OCI-LY1 (cell line): Measurements from ENCODE around the gene FREM2.

Experiments
- H2AFZ ChIP-seq: fragments of 200-600 bp; sonication (generic), shearing (Covaris generic); 2 replicates; pipeline ENCODE4 v1.6.0; 2014; ENCODE audit warnings: antibody characterized with exemption, mild to moderate bottlenecking, low read length
- H3F3A ChIP-seq: fragments of 200-600 bp; sonication (generic), shearing (Covaris generic); 2 replicates; pipeline ENCODE4 v1.6.0; 2014; ENCODE audit warnings: mild to moderate bottlenecking, antibody characterized with exemption, low read length, moderate library complexity; ENCODE audit not compliant: insufficient read depth
- H3K27ac ChIP-seq: fragments of 200-600 bp; sonication (generic); 2 replicates; pipeline ENCODE4 v1.5.1; 2014; ENCODE audit warnings: low read length, mixed run types, mild to moderate bottlenecking, low read depth; ENCODE audit not compliant: poor library complexity, severe bottlenecking
- H3K27me3 ChIP-seq: fragments of 200-600 bp; sonication (generic); 2 replicates; pipeline ENCODE4 v1.6.0; 2014; ENCODE audit warnings: antibody characterized with exemption, mild to moderate bottlenecking, low read length, moderate library complexity; ENCODE audit not compliant: insufficient read depth
- H3K36me3 ChIP-seq: fragments of 200-600 bp; sonication (generic); 2 replicates; pipeline ENCODE4 v1.6.1; 2014; ENCODE audit warnings: mild to moderate bottlenecking, antibody characterized with exemption, low read length, moderate library complexity, mixed read lengths; ENCODE audit not compliant: insufficient read depth
- H3K4me1 ChIP-seq: fragments of 200-600 bp; sonication (generic); 2 replicates; pipeline ENCODE4 v1.5.1; 2014; ENCODE audit warnings: mild to moderate bottlenecking, low read length, moderate library complexity; ENCODE audit not compliant: insufficient read depth, severe bottlenecking
- H3K4me2 ChIP-seq: fragments of 200-600 bp; sonication (generic), shearing (Covaris generic); 2 replicates; pipeline ENCODE4 v1.6.1; 2014; ENCODE audit warnings: low read length
- H3K4me3 ChIP-seq: fragments of 200-600 bp; sonication (generic); 2 replicates; pipeline ENCODE4 v1.5.1; 2014; ENCODE audit warnings: low read length, low read depth, mild to moderate bottlenecking, mixed read lengths; ENCODE audit not compliant: poor library complexity, severe bottlenecking
- H3K79me2 ChIP-seq: fragments of 200-600 bp; shearing (Covaris generic); 2 replicates; pipeline ENCODE4 v1.6.1; 2016; ENCODE audit warnings: mixed run types, low read length, mixed read lengths; ENCODE audit not compliant: insufficient read depth
- H3K9ac ChIP-seq: fragments of 200-600 bp; sonication (generic), shearing (Covaris generic); 2 replicates; pipeline ENCODE4 v1.6.1; 2014; ENCODE audit warnings: mild to moderate bottlenecking, low read length, mixed read lengths
- H3K9me2 ChIP-seq: fragments of 200-600 bp; sonication (generic), shearing (Covaris generic); 2 replicates; pipeline ENCODE4 v1.6.1; 2014; ENCODE audit warnings: low read depth, mild to moderate bottlenecking, low read length, mixed read lengths
- H3K9me3 ChIP-seq: fragments of 200-600 bp; shearing (Covaris generic); 2 replicates; pipeline ENCODE4 v1.6.1; 2014; ENCODE audit warnings: low read length, mixed read lengths
- H4K20me1 ChIP-seq: fragments of 200-600 bp; sonication (generic), shearing (Covaris generic); 2 replicates; pipeline ENCODE4 v1.6.0; 2016; ENCODE audit warnings: mild to moderate bottlenecking, low read length; ENCODE audit not compliant: insufficient read depth
- CTCF ChIP-seq: fragments of 200-600 bp; sonication (generic), shearing (Covaris generic); IDR thresholded peaks from 2 replicates; pipeline ENCODE4 v1.5.1; 2017; ENCODE audit warnings: mild to moderate bottlenecking, antibody characterized with exemption, low read length, moderate library complexity, mixed read lengths
- EZH2 ChIP-seq: fragments of 200-600 bp; sonication (generic), shearing (Covaris generic); IDR thresholded peaks from 2 replicates; pipeline ENCODE4 v1.8.0; 2017; ENCODE audit warnings: borderline replicate concordance, mixed run types, mild to moderate bottlenecking, antibody characterized with exemption, low read length, moderate library complexity, mixed read lengths

The FREM2 gene

GRCh38 chr13:38735665-38736440 is 49.0 kb downstream of the FREM2 start:
- no peak overlapping the region for H3K27ac ChIP-seq
- no peak overlapping the region for H3K4me3 ChIP-seq
- no peaks in the 10 kb centered on the region for H3K36me3 ChIP-seq
- TF ChIP-seq EZH2, result no peak
- no peak overlapping the region for H3K9ac ChIP-seq
- H3K4me2 ChIP-seq, result no peak overlapping the region
- H4K20me1 ChIP-seq, result no peaks in the 10 kb centered on the region
- H3K27me3 ChIP-seq, result no peaks in the 10 kb centered on the region
- no peaks in the 10 kb centered on the region for H3K9me2 ChIP-seq
- H2AFZ ChIP-seq, result no peak overlapping the region
- no peaks in the 10 kb centered on the region for H3K9me3 ChIP-seq
- H3F3A ChIP-seq, result no peaks in the 10 kb centered on the region
- H3K79me2 ChIP-seq, result no peaks in the 10 kb centered on the region
- H3K4me1 ChIP-seq, result no peaks in the 10 kb centered on the region

- no peaks in the 10 kb centered on the region for H3K9me3 ChIP-seq
- no peaks in the 10 kb centered on the region for H3F3A ChIP-seq
- no peaks in the 10 kb centered on the region for H3K79me2 ChIP-seq
- H3K27me3 ChIP-seq, result no peaks in the 10 kb centered on the region
- H3K27ac ChIP-seq, result no peak overlapping the region
- no peaks in the 10 kb centered on the region for H3K9me2 ChIP-seq
- no peaks in the 10 kb centered on the region for H4K20me1 ChIP-seq
- H3K36me3 ChIP-seq, result no peaks in the 10 kb centered on the region
- no peak overlapping the region for H3K4me2 ChIP-seq
- no peaks in the 10 kb centered on the region for H3K4me1 ChIP-seq
- H3K9ac ChIP-seq, result no peak overlapping the region
- no peak overlapping the region for H2AFZ ChIP-seq
- no peak for TF ChIP-seq EZH2
- no peak for TF ChIP-seq CTCF
- no peak overlapping the region for H3K4me3 ChIP-seq
Observed at GRCh38 chr13:38743466-38743865, 56.6 kb downstream of the FREM2 start.

DNA sequence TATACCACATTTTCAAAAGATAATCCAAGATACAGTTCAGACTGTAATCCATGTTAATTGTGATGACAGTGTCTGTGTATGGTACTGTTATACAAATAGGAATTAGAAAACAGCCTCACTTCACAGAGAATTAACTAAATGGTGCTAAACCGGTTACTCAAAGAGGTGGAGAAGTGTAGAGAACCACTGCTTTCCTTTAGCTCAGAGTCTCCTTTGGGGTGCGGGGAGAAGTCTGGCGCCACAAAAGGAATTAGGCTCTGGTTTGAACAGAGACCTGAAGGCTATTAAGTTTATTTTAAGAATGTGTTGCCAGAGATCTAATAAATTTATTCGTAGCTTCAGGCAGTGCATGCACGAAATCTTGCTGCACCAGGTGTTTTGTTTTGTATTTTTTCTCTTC is 65.8 kb downstream of the FREM2 start:
- Histone ChIP-seq H3K9me3 (no peaks in the 10 kb centered on the region), H3K4me1 (no peaks in the 10 kb centered on the region), H2AFZ (no peak overlapping the region), H3K4me3 (no peak overlapping the region), H3K27ac (no peak overlapping the region), H3K36me3 (no peaks in the 10 kb centered on the region), H3K4me2 (no peak overlapping the region), H3F3A (no peaks in the 10 kb centered on the region), H3K79me2 (no peaks in the 10 kb centered on the region), H4K20me1 (no peaks in the 10 kb centered on the region), H3K9me2 (no peaks in the 10 kb centered on the region), H3K9ac (no peak overlapping the region), H3K27me3 (no peaks in the 10 kb centered on the region)
- no peak for TF ChIP-seq EZH2
- no peak for TF ChIP-seq CTCF

DNA sequence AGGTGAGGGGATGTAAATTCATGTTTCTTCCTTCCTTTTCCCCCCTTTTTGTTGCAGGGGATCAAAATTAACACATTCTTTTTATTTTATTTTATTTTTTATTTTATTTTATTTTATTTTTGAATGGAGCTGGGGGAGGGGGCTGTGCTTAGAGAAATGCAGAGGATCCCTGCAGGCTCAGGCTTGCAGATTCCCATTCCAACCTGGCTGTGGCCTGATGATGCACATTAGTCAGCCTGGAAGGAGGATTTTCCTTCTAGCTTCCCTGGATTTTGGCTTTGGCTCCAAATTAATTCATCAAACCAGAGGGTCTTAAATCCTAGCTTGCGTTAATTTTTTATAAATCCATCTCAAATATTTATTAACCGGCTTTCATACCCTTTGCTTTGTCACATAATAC is 67.0 kb downstream of the FREM2 start:
- H3K4me2 ChIP-seq, result no peak overlapping the region
- no peaks in the 10 kb centered on the region for H4K20me1 ChIP-seq
- no peak overlapping the region for H3K9ac ChIP-seq
- no peaks in the 10 kb centered on the region for H3K36me3 ChIP-seq
- H3K9me2 ChIP-seq, result no peaks in the 10 kb centered on the region
- no peaks in the 10 kb centered on the region for H3F3A ChIP-seq
- H3K27me3 ChIP-seq, result no peaks in the 10 kb centered on the region
- no peak overlapping the region for H3K4me3 ChIP-seq
- H3K9me3 ChIP-seq, result no peaks in the 10 kb centered on the region
- H3K27ac ChIP-seq, result no peak overlapping the region
- no peaks in the 10 kb centered on the region for H3K4me1 ChIP-seq
- no peaks in the 10 kb centered on the region for H3K79me2 ChIP-seq
- H2AFZ ChIP-seq, result no peak overlapping the region
- TF ChIP-seq EZH2 (no peak), CTCF (no peak)
